ENCODE results near the gene CDC7.

DNA sequence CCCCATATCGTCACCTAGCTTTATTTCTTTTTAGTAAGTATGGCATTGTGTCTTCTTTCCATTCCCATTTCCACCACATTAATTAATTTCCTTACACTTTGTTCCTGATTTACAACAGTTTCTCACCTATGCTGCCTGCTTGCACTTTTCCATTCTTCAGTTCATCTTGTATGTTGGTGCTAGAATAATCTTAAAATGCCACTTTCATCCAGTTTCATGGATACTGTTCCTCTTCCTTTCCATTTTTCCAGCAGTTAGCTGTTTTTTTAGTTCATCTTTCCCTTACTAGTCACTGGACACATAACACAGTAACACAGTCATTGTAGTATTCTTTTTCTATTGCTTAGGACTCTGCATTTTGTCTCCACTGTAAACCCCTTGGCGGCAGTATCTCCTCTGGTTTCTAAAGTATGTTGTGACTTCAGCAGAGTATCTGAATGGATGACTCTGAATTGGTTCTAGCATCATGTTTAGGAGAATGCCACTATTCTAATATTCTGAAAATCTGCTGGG is 2.1 kb downstream of the CDC7 start:
- no peak for TF ChIP-seq EZH2phosphoT487 (IDR thresholded peaks at IDR 0.05; ENCODE audit: borderline replicate concordance, low read length)
- TF ChIP-seq, protein P1, sequence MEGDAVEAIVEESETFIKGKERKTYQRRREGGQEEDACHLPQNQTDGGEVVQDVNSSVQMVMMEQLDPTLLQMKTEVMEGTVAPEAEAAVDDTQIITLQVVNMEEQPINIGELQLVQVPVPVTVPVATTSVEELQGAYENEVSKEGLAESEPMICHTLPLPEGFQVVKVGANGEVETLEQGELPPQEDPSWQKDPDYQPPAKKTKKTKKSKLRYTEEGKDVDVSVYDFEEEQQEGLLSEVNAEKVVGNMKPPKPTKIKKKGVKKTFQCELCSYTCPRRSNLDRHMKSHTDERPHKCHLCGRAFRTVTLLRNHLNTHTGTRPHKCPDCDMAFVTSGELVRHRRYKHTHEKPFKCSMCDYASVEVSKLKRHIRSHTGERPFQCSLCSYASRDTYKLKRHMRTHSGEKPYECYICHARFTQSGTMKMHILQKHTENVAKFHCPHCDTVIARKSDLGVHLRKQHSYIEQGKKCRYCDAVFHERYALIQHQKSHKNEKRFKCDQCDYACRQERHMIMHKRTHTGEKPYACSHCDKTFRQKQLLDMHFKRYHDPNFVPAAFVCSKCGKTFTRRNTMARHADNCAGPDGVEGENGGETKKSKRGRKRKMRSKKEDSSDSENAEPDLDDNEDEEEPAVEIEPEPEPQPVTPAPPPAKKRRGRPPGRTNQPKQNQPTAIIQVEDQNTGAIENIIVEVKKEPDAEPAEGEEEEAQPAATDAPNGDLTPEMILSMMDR (IDR thresholded peaks at IDR 0.05; ENCODE audit: low read depth, low read length, poor library complexity, severe bottlenecking): peak; percentile 45
